GM10266 (cell line): Measurements from ENCODE around the gene TNS3.

Source experiments
- DNase-seq: peaks from one replicate; pipeline ENCODE4 v3.0.0; 2012; ENCODE audit errors: extremely low spot score
- CTCF ChIP-seq: IDR thresholded peaks from 2 replicates; pipeline ENCODE4 v1.5.1; 2012; ENCODE audit warnings: mild to moderate bottlenecking, low read depth; ENCODE audit not compliant: control insufficient read depth, insufficient read depth; ENCODE audit errors: missing control alignments

Gene TNS3

DNA sequence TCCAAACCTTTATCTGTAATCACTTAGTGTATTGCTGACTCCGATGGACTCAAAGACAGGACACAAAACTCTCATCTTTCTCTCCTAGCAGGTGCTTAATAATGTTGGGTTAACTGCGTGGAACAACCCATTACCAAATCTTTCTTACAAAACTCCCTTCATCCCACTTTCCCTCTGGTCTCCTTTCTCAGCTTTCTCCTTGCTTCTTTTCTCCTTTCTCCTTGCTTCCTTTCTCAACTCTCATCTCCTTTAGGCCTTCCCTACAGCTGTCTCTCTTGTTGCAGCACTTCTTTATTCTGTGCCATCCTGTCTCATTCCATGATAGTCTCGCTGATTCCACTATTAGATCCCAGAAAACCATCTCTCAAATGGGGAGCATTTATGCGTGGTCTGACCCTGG lies 67.5 kb downstream of the TNS3 start:
- DNase-seq: no peak
- TF ChIP-seq CTCF: no peak

- DNase-seq: no peak
Measured at GRCh38 chr7:47513741-47514241, 68.1 kb downstream of the TNS3 start.

GRCh38 chr7:47512481-47513176 lies 69.3 kb downstream of the TNS3 start:
- DNase-seq: no peak
- no peak for TF ChIP-seq CTCF

More at GRCh38 chr7:47513741-47514241, 68.1 kb downstream of the TNS3 start:
- TF ChIP-seq CTCF: no peak

GRCh38 chr7:47511699-47512370 lies 70.1 kb downstream of the TNS3 start:
- DNase-seq: no peak
- no peak for TF ChIP-seq CTCF

DNA sequence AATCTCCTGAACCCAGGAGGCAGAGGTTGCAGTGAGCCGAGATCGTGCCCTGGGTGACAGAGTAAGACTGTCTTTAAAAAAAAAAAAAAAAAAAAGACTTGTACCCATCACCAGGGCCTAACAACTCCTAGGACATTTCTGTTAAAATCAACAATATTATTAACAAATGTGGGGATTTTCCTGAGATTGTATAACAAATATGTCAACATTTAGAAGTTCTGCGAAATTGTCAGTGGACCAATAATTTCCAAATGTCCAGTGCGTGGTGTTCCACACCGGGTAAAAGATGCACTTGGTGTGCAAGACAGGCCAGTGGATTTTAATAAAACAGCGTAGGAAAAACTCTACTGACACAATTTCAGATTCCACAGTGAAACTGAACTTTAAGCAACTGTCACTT lies 71.1 kb downstream of the TNS3 start:
- no peak for DNase-seq
- no peak for TF ChIP-seq CTCF

GRCh38 chr7:47510192-47510591 lies 71.7 kb downstream of the TNS3 start:
- no peak for DNase-seq
- TF ChIP-seq CTCF: no peak

DNA sequence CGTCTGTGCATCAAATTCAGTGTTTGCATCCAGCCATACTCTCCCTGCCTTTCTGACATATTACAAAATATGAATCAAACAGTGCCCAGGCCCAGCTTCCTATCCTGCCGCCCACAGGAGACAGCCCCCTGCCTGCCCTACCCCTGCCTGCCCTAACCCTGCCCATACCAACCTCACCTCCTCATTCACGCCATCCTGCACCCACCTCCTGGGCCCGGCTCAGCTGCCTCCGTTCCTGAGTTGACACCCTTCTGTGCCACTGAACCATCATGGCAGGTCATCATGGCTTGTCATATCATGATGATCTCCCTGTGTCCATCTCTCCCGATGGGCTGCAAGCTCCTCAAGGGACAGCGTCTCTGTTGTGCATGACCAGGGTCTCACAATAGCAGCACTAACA lies 72.3 kb downstream of the TNS3 start:
- no peak for TF ChIP-seq CTCF
- no peak for DNase-seq
